KOPT-K1 (cell line): ENCODE results near the gene PAK1.
"Not testable (repeated sequence)": the region's sequence is repeated elsewhere in the genome, so short reads cannot be mapped to it uniquely, and the experiment has no call there.

ENCODE experiments used
- H3K27ac ChIP-seq: fragments of 200-600 bp; sonication (generic); 2 replicates; pipeline ENCODE4 v1.5.1; 2016; ENCODE audit warnings: antibody characterized with exemption, mild to moderate bottlenecking, low read depth, low read length; ENCODE audit not compliant: poor library complexity, severe bottlenecking
- H3K36me3 ChIP-seq: fragments of 200-600 bp; sonication (generic); 2 replicates; pipeline ENCODE4 v1.5.1; 2017; ENCODE audit warnings: antibody characterized with exemption, mild to moderate bottlenecking, low read length, moderate library complexity; ENCODE audit not compliant: insufficient read depth
- H3K9me3 ChIP-seq: fragments of 200-600 bp; sonication (generic); 2 replicates; pipeline ENCODE4 v1.5.1; 2017; ENCODE audit warnings: antibody characterized with exemption, low read length, mild to moderate bottlenecking; ENCODE audit not compliant: insufficient read depth, poor library complexity, severe bottlenecking

Gene PAK1

GRCh38 chr11:77501758-77502157 is 27.9 kb upstream of the PAK1 start:
- Histone ChIP-seq H3K9me3 (no peaks in the 10 kb centered on the region), H3K27ac (no peak overlapping the region)

DNA sequence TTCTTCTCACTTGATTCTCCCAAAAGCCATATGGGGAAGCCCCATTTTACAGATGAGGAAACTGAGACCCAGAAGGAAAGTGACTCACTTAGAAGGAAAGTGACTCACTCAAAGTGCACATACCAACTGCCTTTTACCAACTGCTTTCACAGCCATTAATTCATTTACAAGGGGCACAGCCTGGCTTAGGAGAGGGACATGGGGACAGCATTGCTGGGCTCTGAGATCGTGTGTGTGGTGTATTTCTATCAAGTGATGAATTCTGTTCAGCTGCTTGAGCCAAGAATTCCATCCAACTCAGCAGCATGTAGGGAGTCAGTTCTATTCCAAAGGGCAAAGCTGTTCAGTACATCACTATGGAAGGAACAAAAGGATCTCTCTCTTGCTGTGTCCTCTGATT is 23.5 kb upstream of the PAK1 start:
- Histone ChIP-seq H3K36me3 (no peaks in the 10 kb centered on the region), H3K27ac (no peak overlapping the region), H3K9me3 (no peaks in the 10 kb centered on the region)

More at GRCh38 chr11:77501758-77502157, 27.9 kb upstream of the PAK1 start:
- no peaks in the 10 kb centered on the region for H3K36me3 ChIP-seq

DNA sequence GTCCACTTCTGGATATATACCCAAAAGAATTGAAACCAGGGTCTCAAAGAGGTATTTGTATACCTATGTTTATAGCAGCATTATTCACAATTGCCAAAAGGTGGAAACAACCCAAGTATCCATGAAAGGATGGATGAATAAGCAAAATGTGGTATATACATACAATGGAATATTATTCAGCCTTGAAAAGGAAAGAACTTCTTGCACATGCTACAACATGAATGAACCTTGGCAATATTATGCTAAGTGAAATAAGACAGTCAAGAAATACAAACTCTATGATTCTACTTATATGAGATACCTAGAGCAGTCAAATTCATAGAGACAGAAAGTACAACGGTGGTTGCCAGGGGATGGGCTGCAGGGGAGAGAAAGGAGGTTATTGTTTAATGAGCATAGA is 21.6 kb upstream of the PAK1 start:
- Histone ChIP-seq H3K27ac (no peak overlapping the region), H3K9me3 (no peaks in the 10 kb centered on the region), H3K36me3 (no peaks in the 10 kb centered on the region)

DNA sequence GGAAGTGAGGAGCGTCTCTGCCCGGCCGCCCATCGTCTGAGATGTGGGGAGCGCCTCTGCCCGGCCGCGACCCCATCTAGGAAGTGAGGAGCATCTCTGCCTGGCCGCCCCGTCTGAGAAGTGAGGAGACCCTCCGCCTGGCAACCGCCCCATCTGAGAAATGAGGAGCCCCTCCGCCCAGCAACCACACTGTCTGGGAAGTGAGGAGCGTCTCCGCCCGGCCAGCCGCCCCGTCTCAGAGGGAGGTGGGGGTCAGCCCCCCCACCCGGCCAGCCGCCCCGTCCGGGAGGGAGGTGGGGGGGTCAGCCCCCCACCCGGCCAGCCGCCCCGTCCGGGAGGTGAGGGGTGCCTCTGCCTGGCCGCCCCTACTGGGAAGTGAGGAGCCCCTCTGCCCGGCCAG is 16.1 kb upstream of the PAK1 start:
- not testable (repeated sequence) for H3K36me3 ChIP-seq, H3K9me3 ChIP-seq, H3K27ac ChIP-seq

DNA sequence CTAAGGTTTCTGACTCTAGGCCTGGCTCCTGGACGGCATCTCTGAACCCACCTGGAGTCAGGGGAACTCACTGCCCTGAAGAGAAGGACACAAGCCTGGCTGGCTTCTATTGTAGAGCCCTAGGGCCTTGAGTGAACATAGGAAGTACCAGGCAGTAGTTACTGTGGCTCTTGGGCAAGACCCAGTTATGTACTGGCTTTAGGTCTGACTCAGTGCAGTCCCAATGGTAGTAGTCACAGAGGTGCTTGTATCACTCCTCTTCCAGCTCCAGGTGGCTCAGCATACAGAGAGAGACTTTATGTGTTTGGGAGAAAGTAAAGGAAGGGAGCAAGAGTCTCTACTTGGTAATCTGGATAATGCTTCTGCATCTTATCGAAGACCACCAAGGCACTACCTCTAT is 13.9 kb upstream of the PAK1 start:
- Histone ChIP-seq H3K27ac (no peak overlapping the region), H3K36me3 (no peaks in the 10 kb centered on the region), H3K9me3 (no peaks in the 10 kb centered on the region)

- Histone ChIP-seq H3K27ac (no peak overlapping the region), H3K9me3 (no peaks in the 10 kb centered on the region), H3K36me3 (no peaks in the 10 kb centered on the region)
These were observed 6.0 kb upstream of the PAK1 start for GRCh38 chr11:77479746-77480352.

GRCh38 chr11:77475206-77475605 is 1.3 kb upstream of the PAK1 start:
- H3K36me3 ChIP-seq = no peaks in the 10 kb centered on the region
- no peaks in the 10 kb centered on the region for H3K9me3 ChIP-seq
- no peak overlapping the region for H3K27ac ChIP-seq

GRCh38 chr11:77474684-77475060 is 778 bp upstream of the PAK1 start:
- H3K9me3 ChIP-seq = no peaks in the 10 kb centered on the region
- H3K27ac ChIP-seq = no peak overlapping the region
- H3K36me3 ChIP-seq = no peaks in the 10 kb centered on the region

- no peaks in the 10 kb centered on the region for H3K36me3 ChIP-seq
- no peaks in the 10 kb centered on the region for H3K9me3 ChIP-seq
- H3K27ac ChIP-seq = peak overlapping the region; percentile 40
These were observed 698 bp downstream of the PAK1 start for GRCh38 chr11:77472991-77473800.

DNA sequence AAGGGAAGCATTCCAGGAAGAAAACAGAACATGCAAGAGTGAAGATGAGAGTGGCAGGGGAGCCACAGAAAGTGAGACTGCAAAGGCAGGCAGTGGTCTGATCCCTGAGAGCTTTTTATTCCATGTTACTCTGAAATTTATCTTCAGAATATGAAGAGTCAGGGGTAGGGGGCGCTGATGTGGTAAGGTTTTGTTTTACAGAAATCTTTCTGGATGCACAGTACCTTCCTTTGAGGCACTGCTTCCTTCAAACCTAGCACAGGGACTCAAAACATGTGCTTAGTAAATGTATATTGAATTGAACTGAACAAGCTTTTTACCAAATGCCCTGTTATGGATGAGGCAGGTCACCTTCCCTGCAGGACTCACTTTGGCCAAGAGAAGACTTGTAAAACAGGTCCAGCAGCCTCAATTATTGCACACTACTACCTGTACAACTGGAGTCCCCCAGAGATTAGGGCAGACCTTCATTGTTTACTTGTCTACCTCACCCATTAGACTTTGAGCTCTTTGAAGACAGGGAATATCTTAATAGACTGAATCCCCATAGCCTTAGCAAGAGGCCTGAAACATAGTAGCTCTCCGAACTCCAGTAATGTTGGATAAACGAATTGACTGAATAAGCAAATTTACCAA is 2.2 kb downstream of the PAK1 start:
- Histone ChIP-seq H3K36me3 (no peaks in the 10 kb centered on the region), H3K9me3 (no peaks in the 10 kb centered on the region), H3K27ac (peak overlapping the region; percentile 52)

- Histone ChIP-seq H3K36me3 (no peaks in the 10 kb centered on the region), H3K27ac (peak overlapping the region; percentile 52), H3K9me3 (no peaks in the 10 kb centered on the region)
These were observed 2.9 kb downstream of the PAK1 start for GRCh38 chr11:77470971-77471370.

DNA sequence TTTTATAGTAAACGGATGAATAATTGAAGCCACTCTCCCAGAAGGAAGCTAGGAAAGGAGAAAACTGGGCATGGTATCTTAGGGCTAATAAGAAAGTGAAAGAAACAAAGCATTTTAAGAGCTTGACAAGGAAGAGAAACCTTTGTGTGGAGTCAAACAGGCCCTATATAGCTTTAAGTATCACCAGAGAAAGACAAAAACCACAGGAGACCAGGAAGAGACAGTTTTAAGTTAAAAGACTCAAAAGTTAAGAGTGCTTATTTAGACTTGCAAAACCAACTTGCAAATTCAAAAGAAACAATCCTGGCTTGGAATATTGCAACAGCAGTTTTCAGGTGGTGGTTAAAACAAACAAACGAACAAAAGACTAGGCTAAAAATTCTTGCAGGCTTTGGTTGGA is 3.4 kb downstream of the PAK1 start:
- Histone ChIP-seq H3K27ac (peak overlapping the region; percentile 52), H3K9me3 (no peaks in the 10 kb centered on the region), H3K36me3 (no peaks in the 10 kb centered on the region)

GRCh38 chr11:77468527-77468926 is 5.4 kb downstream of the PAK1 start:
- no peaks in the 10 kb centered on the region for H3K9me3 ChIP-seq
- no peak overlapping the region for H3K27ac ChIP-seq
- H3K36me3 ChIP-seq = no peaks in the 10 kb centered on the region

- Histone ChIP-seq H3K27ac (no peak overlapping the region), H3K36me3 (no peaks in the 10 kb centered on the region), H3K9me3 (no peaks in the 10 kb centered on the region)
These were observed 5.9 kb downstream of the PAK1 start for GRCh38 chr11:77467993-77468392.

DNA sequence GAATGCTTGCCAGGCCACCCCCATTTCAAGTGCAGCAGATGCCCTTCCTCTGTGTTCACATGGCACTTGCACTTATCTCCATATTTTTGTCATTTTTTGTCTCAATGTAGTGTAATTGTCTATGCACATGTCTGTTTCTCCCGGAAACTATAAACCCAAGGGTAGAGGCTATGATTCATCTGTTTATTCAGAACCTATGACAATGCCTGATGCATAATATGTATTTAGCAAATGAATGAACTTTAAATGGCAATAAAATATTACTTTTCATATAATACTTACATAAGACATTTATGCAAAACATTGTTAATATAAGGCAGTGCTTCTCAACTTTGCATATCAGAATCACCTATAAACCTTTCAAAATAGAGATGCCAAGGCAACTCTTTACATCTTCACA is 6.7 kb downstream of the PAK1 start:
- Histone ChIP-seq H3K27ac (no peak overlapping the region), H3K9me3 (no peaks in the 10 kb centered on the region), H3K36me3 (no peaks in the 10 kb centered on the region)

- Histone ChIP-seq H3K27ac (no peak overlapping the region), H3K36me3 (no peaks in the 10 kb centered on the region), H3K9me3 (no peaks in the 10 kb centered on the region)
These were observed 16.6 kb downstream of the PAK1 start for GRCh38 chr11:77457340-77457739.
